Thoracic aorta (tissue), 2 donors: ENCODE results near the gene GNA12. TPM values are rescaled to one million over a fixed set of nuclear protein-coding genes. Genes with fewer than 3 reads are reported as not detected.
A peak's percentile ranks its signal among the peaks of the same experiment; 100 is the strongest.

ENCODE experiments used
- ATAC-seq: fragments of 150-250 bp; one replicate; pipeline ENCODE4 v1.8.0; 2017; ENCODE audit warnings: low read depth; ENCODE audit not compliant: insufficient number of reproducible peaks, low FRiP score
- DNase-seq: peaks from one replicate; pipeline ENCODE4 v3.0.0-alpha.2; 2020; ENCODE audit warnings: low spot score
- H3K27ac ChIP-seq, 2 donors: fragments of 200-600 bp; sonication (generic); 1 replicate in 1 of 2; 2 replicates in 1 of 2; pipeline ENCODE4 v1.5.1; 2016; ENCODE audit warnings: mild to moderate bottlenecking in 2 of 2, moderate library complexity in 2 of 2
- H3K27me3 ChIP-seq: fragments of 200-600 bp; sonication (generic); replicated peaks from 2 replicates; pipeline ENCODE4 v1.6.0; 2016; ENCODE audit warnings: mild to moderate bottlenecking; ENCODE audit not compliant: insufficient read depth
- H3K36me3 ChIP-seq: fragments of 200-600 bp; sonication (generic); one replicate; pipeline ENCODE4 v1.5.1; 2016
- H3K4me1 ChIP-seq, 2 donors: fragments of 200-600 bp; sonication (generic); 1 replicate in 1 of 2; 2 replicates in 1 of 2; pipeline versions ENCODE4 v1.5.1 to v1.6.0; 2016; ENCODE audit warnings: low read depth in 2 of 2, mild to moderate bottlenecking in 1 of 2; ENCODE audit not compliant: control insufficient read depth in 1 of 2
- H3K4me3 ChIP-seq: fragments of 200-600 bp; sonication (generic); 2 replicates; pipeline ENCODE4 v1.5.1; 2016; ENCODE audit warnings: mild to moderate bottlenecking
- H3K9me3 ChIP-seq: fragments of 200-600 bp; sonication (generic); 2 replicates; pipeline ENCODE4 v1.5.1; 2016
- CTCF ChIP-seq: fragments of 200-600 bp; sonication (generic); IDR thresholded peaks from one replicate; pipeline ENCODE4 v1.5.1; 2019; ENCODE audit warnings: antibody characterized with exemption
- total RNA-seq, 2 donors: library from RNA; depleted of rRNA; stranded (reverse); fragments of >200 nt; gene quantifications; one replicate each; pipeline versions ENCODE4 v1.1.0 to v1.2.3, GENCODE V29; 2016

Gene GNA12
- total RNA-seq, 2 donors from 2014 or later = 27.6 to 48.8 TPM

GRCh38 chr7:2814946-2815874 is 28.9 kb downstream of the GNA12 start:
- H3K27me3 ChIP-seq = no peaks in the 10 kb centered on the region
- DNase-seq (no peak), ATAC-seq (no peak)
- H3K36me3 ChIP-seq = no peaks in the 10 kb centered on the region
- H3K4me3 ChIP-seq = no peak overlapping the region
- TF ChIP-seq CTCF = no peak
- H3K9me3 ChIP-seq = no peaks in the 10 kb centered on the region
- H3K27ac ChIP-seq = no peak overlapping the region
- H3K4me1 ChIP-seq = peaks cover 5 to 30% of the 10 kb centered on the region in 2 donors

- H3K4me3 ChIP-seq = no peak overlapping the region
- H3K4me1 ChIP-seq = peaks cover 5 to 30% of the 10 kb centered on the region in 2 donors
- H3K27me3 ChIP-seq = no peaks in the 10 kb centered on the region
- H3K36me3 ChIP-seq = no peaks in the 10 kb centered on the region
- H3K9me3 ChIP-seq = no peaks in the 10 kb centered on the region
- TF ChIP-seq CTCF = no peak
- ATAC-seq (no peak), DNase-seq (no peak)
- no peak overlapping the region for H3K27ac ChIP-seq
Measured at GRCh38 chr7:2814186-2814945, 29.7 kb downstream of the GNA12 start.

GRCh38 chr7:2813350-2814185 is 30.5 kb downstream of the GNA12 start:
- ATAC-seq (no peak), DNase-seq (no peak)
- Histone ChIP-seq H3K27me3 (no peaks in the 10 kb centered on the region), H3K36me3 (no peaks in the 10 kb centered on the region), H3K9me3 (no peaks in the 10 kb centered on the region), H3K4me3 (no peak overlapping the region), H3K4me1 (peaks cover 5 to 30% of the 10 kb centered on the region in 2 donors), H3K27ac (no peak overlapping the region)
- no peak for TF ChIP-seq CTCF

GRCh38 chr7:2812831-2813230 is 31.3 kb downstream of the GNA12 start:
- no peaks in the 10 kb centered on the region for H3K9me3 ChIP-seq
- DNase-seq (no peak), ATAC-seq (no peak)
- H3K27me3 ChIP-seq = no peaks in the 10 kb centered on the region
- peaks cover 5 to 30% of the 10 kb centered on the region in 2 donors for H3K4me1 ChIP-seq
- H3K27ac ChIP-seq = no peak overlapping the region
- no peaks in the 10 kb centered on the region for H3K36me3 ChIP-seq
- TF ChIP-seq CTCF = no peak
- peak overlapping the region; percentile 60 for H3K4me3 ChIP-seq
